Islet precursor cell (in vitro differentiated cells): Measurements from ENCODE around the gene LRP4.

Source experiments
- DNase-seq: peaks from one replicate; pipeline ENCODE4 v3.0.0-alpha.2; 2018

Gene LRP4

DNA sequence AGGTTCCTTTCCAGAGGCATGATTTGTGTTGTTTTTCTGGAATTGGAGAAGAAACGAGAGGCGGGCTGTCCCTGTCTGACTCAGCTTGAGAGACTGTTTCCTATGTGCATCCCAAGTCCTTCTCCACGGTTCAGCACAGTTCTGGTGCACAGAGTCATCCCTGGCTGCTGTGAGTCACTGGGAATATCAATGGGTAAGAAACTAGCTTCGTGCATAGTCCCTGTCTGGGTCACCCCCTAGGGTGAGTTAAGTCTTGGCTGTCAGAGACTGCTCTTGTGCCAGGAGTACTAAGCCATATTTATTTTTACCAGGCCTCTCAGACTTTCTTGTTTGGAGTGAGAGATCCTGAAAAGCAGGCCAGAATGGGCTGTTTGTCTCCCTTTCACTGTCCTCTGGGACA, 2.4 kb upstream of the LRP4 start:
- peak; percentile 90 for DNase-seq

- no peak for DNase-seq
Measured at GRCh38 chr11:46918788-46919513, 601 bp upstream of the LRP4 start.

DNA sequence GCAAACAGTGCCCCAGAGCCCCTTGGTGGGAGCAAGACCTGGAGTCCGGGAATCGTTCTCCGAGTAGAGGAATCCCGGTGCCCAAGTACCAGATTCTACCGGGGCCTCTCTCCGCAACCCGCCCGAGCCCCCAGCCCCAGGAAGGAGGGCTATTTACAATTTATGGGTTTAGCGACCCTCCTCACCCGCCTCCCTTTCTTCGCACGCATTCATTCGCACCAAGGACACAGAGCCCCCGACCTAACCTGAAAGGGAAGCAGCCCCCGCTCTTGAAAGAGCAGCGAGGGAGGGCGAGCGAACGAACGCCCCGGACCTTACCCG, 628 bp downstream of the LRP4 start:
- no peak for DNase-seq

- no peak for DNase-seq
Measured at GRCh38 chr11:46917109-46917761, 1.1 kb downstream of the LRP4 start.

DNA sequence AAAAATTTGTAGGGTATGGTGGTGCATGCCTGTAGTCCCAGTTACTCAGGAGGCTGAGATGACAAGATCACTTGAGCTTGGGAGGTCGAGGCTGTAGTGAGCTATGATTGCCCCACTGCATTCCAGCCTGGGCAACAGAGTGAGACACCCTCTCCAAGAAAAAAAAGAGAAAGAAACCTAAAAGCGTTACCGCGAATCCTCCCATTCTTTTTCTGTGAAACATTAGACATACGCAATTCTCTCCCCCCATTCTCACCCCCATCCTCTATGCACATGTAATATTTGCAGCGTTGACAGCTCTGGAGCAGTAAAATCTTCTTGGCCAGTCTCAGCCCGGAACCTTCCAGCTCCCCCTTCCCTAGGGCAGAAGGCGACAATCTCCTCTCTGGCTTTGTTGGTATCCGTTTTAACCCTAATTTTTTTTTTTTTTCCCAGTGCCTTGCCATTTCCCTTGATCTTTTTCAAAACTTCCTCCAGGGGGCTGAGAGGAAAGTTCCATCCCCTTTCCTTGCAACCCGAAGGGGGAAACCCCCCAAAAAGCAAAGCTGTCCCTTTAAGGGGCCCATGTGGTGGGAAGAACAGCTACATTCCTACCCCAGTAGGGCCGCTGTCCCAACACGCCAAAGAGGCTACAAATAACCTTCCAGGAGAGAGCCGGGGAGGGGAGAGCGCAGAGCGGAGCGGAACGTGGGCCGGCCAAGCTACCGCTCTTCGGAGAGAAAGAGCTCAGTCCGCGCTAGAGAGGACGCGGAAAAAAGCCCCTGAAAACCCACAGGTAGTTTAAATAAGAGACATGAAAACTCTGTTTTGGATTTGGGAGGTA, 1.9 kb downstream of the LRP4 start:
- peak; percentile 87 for DNase-seq

DNA sequence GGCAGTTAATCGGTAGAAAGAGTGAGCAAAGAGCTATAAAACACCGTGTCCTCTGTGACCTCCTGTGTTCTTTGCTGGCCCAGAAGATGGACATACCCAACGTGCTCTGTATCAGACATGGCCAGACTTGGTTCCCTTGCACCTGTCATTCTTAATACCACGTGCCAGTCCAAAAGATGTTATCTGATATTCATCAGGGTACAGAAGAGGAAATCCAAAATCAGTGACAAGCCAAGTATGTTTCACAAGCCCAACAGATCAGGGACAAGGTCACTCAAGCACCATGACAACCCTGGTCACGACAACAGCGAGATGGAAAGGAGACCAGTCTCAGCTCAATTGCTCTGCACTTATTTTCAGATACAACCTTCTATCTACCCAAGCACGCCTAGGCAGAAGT, 3.4 kb downstream of the LRP4 start:
- DNase-seq, result no peak

GRCh38 chr11:46914363-46914762, 4.0 kb downstream of the LRP4 start:
- DNase-seq, result peak; percentile 93

GRCh38 chr11:46913484-46913883, 4.9 kb downstream of the LRP4 start:
- DNase-seq, result peak; percentile 84

- DNase-seq, result peak; percentile 91
Measured at GRCh38 chr11:46912526-46913150, 5.7 kb downstream of the LRP4 start.

DNA sequence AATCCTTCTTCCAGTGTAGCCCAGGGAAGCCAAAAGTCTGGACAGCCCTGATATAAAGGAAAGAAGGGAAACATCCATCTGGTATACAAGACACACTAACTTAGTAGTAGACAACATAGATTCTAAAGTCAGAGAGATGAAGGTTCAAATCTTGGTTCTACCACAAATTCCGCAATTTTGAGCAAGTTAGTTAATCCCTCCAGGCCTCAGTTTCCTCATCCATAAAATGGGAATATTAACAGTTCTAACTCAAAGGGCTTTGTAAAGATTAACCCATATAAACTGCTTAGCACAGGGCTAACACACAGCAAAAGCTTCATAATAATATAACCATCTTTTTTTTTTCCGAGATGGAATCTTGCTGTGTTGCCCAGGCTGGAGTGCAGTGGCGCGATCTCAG, 10.7 kb downstream of the LRP4 start:
- no peak for DNase-seq

- DNase-seq, result peak; percentile 70
Measured at GRCh38 chr11:46906609-46907041, 11.7 kb downstream of the LRP4 start.

DNA sequence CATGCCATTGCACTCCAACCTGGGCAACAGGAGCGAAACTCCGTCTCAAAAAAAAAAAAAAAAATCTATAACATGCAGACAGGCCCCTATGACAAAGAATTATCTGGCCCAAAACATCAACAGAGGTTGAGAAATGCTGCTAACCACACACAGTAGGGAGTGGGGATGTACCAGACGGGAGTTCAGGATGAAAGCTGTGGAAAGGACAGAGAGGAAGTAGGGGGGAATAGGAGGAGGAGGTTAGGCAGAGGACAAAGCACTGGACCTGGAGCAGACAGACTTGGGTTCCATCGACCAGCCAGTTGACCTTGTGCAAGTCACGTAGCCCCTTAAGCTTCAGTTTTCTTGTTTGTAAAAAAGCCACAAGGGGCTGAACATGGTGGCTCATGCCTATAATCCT, 12.5 kb downstream of the LRP4 start:
- DNase-seq, result no peak

DNA sequence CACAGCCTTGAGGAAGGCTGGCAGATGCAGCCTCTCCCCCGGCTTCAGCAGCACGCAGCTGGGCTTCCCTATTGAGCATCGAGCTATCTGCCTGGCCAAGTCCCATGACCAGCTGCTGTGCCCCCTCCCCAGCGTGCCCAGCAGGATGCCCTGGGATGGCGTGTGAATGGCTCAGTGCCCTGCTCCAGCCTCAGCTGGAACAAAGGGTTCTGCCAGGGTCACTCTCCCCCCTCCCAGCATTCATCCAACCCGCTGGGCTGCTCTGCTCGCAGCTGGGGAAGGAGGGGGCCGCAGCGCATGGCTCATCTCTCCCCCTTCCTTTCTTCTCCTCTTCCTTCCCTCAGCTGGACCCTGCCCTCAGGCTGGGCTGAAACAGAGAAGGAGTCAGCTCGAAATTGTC, 14.5 kb downstream of the LRP4 start:
- no peak for DNase-seq

DNA sequence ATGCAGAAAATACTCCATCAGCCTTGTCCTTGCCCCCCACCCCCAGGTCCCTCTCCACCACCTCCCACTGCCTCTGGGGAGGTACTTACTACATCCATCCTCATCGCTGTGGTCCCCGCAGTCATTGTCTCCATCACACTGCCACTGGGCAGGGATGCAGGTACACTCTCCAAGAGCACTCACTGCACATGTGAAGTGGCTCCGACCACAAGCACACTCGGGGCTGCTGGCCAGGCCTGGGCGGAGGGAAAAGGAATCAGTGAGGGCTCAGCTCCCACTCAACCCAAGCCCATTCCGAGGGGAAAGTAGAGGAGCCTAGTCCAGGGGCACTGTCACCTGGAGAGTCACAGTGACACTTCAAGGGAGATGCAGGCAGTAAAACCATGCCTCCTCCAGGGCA, 15.7 kb downstream of the LRP4 start:
- DNase-seq, result no peak

DNA sequence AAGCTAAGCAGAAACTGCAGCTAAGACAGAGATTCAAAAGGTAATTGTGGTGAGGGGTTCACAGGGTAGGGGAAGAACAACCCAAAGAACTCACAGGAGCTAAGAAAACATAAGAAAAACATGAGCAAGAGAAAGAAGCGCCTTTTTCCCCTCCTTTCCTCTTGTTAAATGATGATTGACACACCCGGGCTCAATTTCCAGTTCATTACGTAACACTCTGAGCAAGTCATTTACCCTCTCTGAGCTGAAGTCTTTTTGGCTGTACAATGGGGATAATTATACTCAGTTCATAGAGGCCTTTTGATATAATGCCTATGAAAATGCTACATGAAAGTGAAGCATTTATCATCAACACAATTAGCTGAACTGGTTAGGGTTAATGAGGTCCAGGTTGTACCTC, 17.2 kb downstream of the LRP4 start:
- no peak for DNase-seq

- DNase-seq, result no peak
Measured at GRCh38 chr11:46900091-46900746, 18.1 kb downstream of the LRP4 start.

DNA sequence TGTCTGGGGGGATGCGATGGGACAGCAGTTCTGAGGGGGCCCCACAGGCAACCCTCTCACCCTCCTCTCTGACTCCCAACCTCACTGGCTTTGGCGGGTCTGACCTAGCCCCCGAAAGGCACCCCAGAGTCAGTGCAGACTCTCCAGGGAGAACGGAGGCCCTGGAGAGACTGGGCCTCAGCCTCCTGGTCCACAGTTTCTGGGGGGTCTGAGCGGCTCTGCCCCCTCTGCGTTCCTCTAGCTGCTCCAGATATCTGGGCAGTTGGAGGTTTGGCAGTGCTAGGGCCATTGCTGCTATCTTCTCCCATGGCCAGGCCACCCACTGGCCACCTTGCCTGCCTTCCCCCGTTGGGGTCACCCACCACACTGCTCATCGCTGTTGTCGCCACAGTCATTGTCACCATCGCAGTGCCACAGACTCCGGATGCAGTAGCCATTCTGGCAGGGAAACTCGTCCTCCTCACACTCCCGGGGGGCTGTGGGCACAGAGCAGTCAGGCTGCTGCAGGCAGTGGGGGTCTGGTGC, 18.8 kb downstream of the LRP4 start:
- DNase-seq, result no peak

DNA sequence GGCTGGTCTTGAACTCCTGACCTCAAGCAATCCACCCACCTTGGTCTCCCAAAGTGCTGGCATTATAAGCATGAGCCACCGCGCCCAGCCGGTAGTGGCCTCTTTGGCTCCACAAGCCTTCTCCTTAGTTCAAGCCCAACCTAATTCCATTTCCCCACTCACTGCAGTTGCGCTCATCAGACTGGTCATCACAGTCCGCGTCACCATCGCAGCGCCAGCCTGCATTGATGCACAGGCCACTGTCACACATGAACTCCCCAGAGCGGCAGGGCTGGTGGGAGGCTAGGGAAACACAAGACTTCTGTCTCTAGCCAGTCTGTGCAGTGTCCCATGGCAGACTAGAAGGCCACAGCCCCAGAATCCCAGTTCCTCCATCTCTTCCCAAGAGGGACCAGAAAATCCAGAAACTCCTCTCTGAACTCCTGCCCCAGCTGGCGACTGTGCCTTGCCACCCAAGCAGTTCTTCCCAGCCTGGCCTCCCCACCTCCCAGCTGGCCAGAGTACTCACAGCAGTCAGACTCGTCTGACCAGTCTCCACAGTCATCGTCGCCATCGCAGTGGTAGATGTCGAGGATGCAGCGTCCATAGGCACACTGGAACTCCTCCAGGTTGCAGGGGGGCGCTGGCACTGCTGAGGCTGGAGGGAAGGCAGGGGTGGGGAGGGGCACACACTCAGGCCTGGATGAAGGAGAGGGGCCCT, 19.8 kb downstream of the LRP4 start:
- DNase-seq, result peak; percentile 75

DNA sequence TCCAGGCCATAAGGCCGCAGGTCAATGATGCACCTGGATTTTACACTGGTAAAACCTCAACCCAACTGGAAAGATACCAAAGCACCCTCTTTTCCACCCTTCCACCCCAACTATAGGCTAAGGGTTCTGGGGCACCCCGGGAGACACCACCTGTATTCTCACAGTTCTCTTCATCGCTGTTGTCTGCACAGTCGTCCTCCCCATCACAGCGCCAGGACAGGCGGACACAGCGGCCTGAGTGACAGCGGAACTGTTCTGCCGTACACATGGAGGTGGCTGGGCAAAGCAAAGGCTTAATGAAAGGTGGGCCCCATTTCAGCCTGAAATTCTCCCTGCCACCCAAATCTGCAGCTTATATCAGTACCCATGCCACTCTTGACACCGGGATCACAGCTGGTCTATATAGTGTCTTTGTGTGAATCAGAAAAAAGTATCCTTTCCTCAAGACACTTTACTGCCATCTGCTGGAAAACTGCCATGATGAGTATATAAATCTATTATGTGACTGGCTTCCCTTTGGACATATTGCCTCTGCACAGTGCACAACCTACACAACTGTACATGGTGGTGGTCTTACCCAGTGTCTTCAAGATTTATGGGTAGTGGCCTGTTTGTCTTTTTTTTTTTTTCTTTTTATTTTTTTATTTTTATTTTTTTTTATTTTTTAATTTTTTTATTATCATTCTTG, 21.5 kb downstream of the LRP4 start:
- no peak for DNase-seq

DNA sequence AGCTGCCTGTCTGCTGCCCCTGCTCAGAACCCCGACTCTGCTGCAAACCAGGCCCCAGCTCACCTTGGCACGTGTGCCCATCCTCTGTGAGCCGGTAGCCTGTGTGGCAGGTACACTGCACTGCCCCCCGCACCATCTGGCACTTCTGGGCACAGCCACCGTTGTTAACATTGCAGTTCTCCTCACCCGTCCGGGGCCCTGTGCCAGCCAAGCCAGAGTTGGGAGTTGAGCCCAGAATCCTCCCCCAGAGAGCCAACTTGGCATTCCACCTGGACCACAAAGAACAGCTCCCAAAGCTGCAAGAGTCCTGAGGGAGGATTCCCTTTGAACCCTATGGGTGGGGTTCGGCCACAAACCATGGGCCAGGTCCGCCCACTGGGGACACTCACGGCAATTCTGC, 22.5 kb downstream of the LRP4 start:
- no peak for DNase-seq

DNA sequence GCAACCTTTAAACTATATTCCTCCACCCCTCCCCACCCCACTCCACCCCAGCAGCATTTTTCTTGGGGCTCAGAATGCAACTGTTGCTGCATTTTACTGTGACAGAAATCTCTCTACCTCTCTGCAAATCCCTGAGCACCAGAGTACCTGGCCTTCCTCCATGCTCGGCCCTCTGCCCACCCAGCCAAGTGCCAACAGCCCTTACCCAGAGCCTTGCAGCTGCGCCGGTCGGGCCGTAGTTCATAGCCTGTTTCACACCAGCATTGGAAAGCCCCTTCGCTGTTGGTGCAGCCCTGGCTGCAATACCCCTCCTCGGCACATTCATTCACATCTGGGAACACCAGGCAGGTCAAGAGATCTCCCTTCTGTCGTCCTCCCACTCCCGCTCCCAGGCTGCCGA, 23.4 kb downstream of the LRP4 start:
- DNase-seq, result no peak

GRCh38 chr11:46894506-46894905, 23.8 kb downstream of the LRP4 start:
- DNase-seq, result no peak
